GM12878 (cell line): Measurements from ENCODE around the gene FSHB. TPM values are rescaled to one million over a fixed set of nuclear protein-coding genes. Genes with fewer than 3 reads are reported as not detected.
A peak's percentile ranks its signal among the peaks of the same experiment; 100 is the strongest.

Source experiments
- ATAC-seq: fragments of 200-7000 bp; cut with Tn5 transposase; 3 replicates; pipeline ENCODE4 v1.9.1; 2020; ENCODE audit warnings: mild to moderate bottlenecking, moderate library complexity
- BruUV-seq: library from RNA; stranded (reverse); fragments of 400-500 nt; replicated peaks from 2 replicates; lab custom pipeline; 2021; lab: Mats Ljungman, UMichigan
- CTCF ChIA-PET: fragments of 300-600 bp; sonication (Branson Sonifier 250); formaldehyde crosslinking; extraction: SDS; loops from one replicate; lab custom pipeline; 2021; ENCODE audit warnings: inconsistent platforms; lab: Yijun Ruan, JAX
- POLR2A ChIA-PET: fragments of 350-600 bp; formaldehyde crosslinking; extraction: SDS; loops from one replicate; lab custom pipeline; 2021; ENCODE audit warnings: inconsistent platforms; lab: Charles Lee
- RAD21 ChIA-PET: fragments of 300-600 bp; sonication (Branson Sonifier 250); formaldehyde crosslinking; loops from one replicate; lab custom pipeline; 2023; ENCODE audit warnings: antibody characterized with exemption; ENCODE audit not compliant: unreplicated experiment; lab: Charles Lee
- SMC1A ChIA-PET: fragments of 300-600 bp; sonication (Branson Sonifier 250); formaldehyde crosslinking; loops from one replicate; lab custom pipeline; 2023; ENCODE audit not compliant: unreplicated experiment, uncharacterized antibody; lab: Charles Lee
- DNase-seq: peaks from one replicate; pipeline ENCODE4 v3.0.0-alpha.2; 2011; ENCODE audit warnings: low read depth, low spot score
- FAIRE-seq: peaks from 3 replicates; lab custom pipeline; 2011; peaks lifted over from hg19 to GRCh38; lab: Jason Lieb, UNC
- H2AFZ ChIP-seq: 2 replicates; pipeline ENCODE4 v1.6.0; 2011; ENCODE audit warnings: low read depth, low read length, control low read depth; ENCODE audit not compliant: control insufficient read depth
- H3K27ac ChIP-seq: 2 replicates; pipeline ENCODE4 v1.5.1; 2011; ENCODE audit warnings: control low read depth; ENCODE audit not compliant: control insufficient read depth, insufficient read depth
- H3K27me3 ChIP-seq, 2 experiments: replicated peaks in 1 of 2; 2 replicates each; pipeline versions ENCODE4 v1.6.0 to v1.6.1; 2011; ENCODE audit warnings: low read length in 1 of 2; ENCODE audit not compliant: control insufficient read depth in 2 of 2, insufficient read depth in 2 of 2
- H3K36me3 ChIP-seq, 2 experiments: 2 replicates each; pipeline ENCODE4 v1.5.1; 2011; ENCODE audit warnings: low read length in 1 of 2; ENCODE audit not compliant: control insufficient read depth in 2 of 2, insufficient read depth in 2 of 2
- H3K4me1 ChIP-seq: 2 replicates; pipeline ENCODE4 v1.6.1; 2011; ENCODE audit warnings: mild to moderate bottlenecking, low read length, moderate library complexity, mixed read lengths; ENCODE audit not compliant: control insufficient read depth, insufficient read depth
- H3K4me2 ChIP-seq: 2 replicates; pipeline ENCODE4 v1.6.0; 2011; ENCODE audit warnings: control low read depth; ENCODE audit not compliant: control insufficient read depth, insufficient read depth
- H3K4me3 ChIP-seq: fragments of 200-600 bp; sonication (generic); 2 replicates; pipeline ENCODE4 v1.5.1; 2016
- H3K79me2 ChIP-seq: 2 replicates; pipeline ENCODE4 v1.6.0; 2011; ENCODE audit warnings: low read length; ENCODE audit not compliant: control insufficient read depth, insufficient read depth
- H3K9ac ChIP-seq: 2 replicates; pipeline ENCODE4 v1.8.0; 2011; ENCODE audit warnings: low read length, control low read depth, mixed read lengths; ENCODE audit not compliant: control insufficient read depth, insufficient read depth
- H3K9me3 ChIP-seq: replicated peaks from 3 replicates; pipeline ENCODE4 v1.5.1; 2011; ENCODE audit warnings: mild to moderate bottlenecking, low read length; ENCODE audit not compliant: control insufficient read depth, insufficient read depth
- H4K20me1 ChIP-seq: 2 replicates; pipeline ENCODE4 v1.6.0; 2011; ENCODE audit not compliant: control insufficient read depth, insufficient read depth
- CEBPZ ChIP-seq: fragments of 150-350 bp; IDR thresholded peaks from 2 replicates; pipeline ENCODE4 v1.6.1; 2016; ENCODE audit warnings: low read depth, low read length
- KAT2A ChIP-seq: conservative IDR thresholded peaks from 2 replicates; pipeline ENCODE4 v1.6.1; 2011; ENCODE audit warnings: low read depth, low read length; ENCODE audit not compliant: control insufficient read depth
- NFXL1 ChIP-seq: fragments of 450-650 bp; IDR thresholded peaks from 2 replicates; pipeline ENCODE4 v1.6.1; 2017; ENCODE audit warnings: antibody characterized with exemption, mild to moderate bottlenecking, borderline replicate concordance
- RAD21 ChIP-seq: IDR thresholded peaks from 2 replicates; pipeline ENCODE4 v1.6.1; 2011; ENCODE audit warnings: mild to moderate bottlenecking, low read depth, low read length, moderate library complexity; ENCODE audit not compliant: insufficient read depth
- RFX5 ChIP-seq: IDR thresholded peaks from 2 replicates; pipeline ENCODE4 v1.6.1; 2011; ENCODE audit warnings: low read depth, low read length, improper control_type of control experiment
- YY1 ChIP-seq: IDR thresholded peaks from 2 replicates; pipeline ENCODE4 v1.6.1; 2011; ENCODE audit warnings: low read depth, mild to moderate bottlenecking, low read length
- ZBTB11 ChIP-seq: fragments of 450-650 bp; formaldehyde crosslinking; IDR thresholded peaks from 2 replicates; pipeline ENCODE4 v1.5.0; 2022; ENCODE audit warnings: mild to moderate bottlenecking, missing genetic modification characterization
- ZNF592 ChIP-seq: fragments of 450-650 bp; IDR thresholded peaks from 2 replicates; pipeline ENCODE4 v1.6.1; 2017; ENCODE audit warnings: mild to moderate bottlenecking, moderate library complexity
- WGBS: methylation state at CpG from one replicate; pipeline ENCODE4 v1.1.6; 2016; ENCODE audit warnings: low lambda C conversion rate; ENCODE audit not compliant: insufficient replicate concordance, insufficient coverage; ENCODE audit errors: missing lambda C conversion rate; 5-methylcytosine and 5-hydroxymethylcytosine counted together
- in situ Hi-C: fragments of 300-500 bp; cut with MboI; formaldehyde crosslinking; loops from 9 replicates; pipeline ENCODE4 v1.14.3; 2018; ENCODE audit warnings: mixed read lengths
- intact Hi-C: fragments of 100-400 bp; cut with micrococcal nuclease; formaldehyde crosslinking; loops from one replicate; pipeline ENCODE4 v1.14.2; 2022; ENCODE audit not compliant: unreplicated experiment
- polyA plus RNA-seq, 11 experiments: library from polyadenylated mRNA; depleted of rRNA in 4 of 11; unstranded in 6 of 11; stranded (reverse) in 5 of 11; fragments of >200 nt; fragmentation: Nextera tagmentation in 4 of 11; fragmentation: Illumina TruSeq in 1 of 11; extraction: Ambion mirVana in 4 of 11; extraction: Trizol in 1 of 11; gene quantifications; 1 replicate in 1 of 11; 2 replicates in 10 of 11; pipeline versions ENCODE4 v1.2.1 to v1.2.3, GENCODE V29; 2011 to 2016; ENCODE audit warnings: inconsistent platforms in 2 of 11, missing spikeins in 2 of 11, low read depth in 1 of 11
- total RNA-seq, 4 experiments: library from RNA; depleted of rRNA in 3 of 4; stranded (reverse); fragments of >200 nt in 3 of 4; fragmentation: Illumina TruSeq in 1 of 4; extraction: Trizol in 1 of 4; gene quantifications; 2 replicates each; pipeline versions ENCODE4 v1.2.1 to v1.2.3, GENCODE V29; 2013 to 2021

FSHB gene
- total and polyA plus RNA-seq, 10 of the 15 experiments (the other 5 are each of a cell fraction or from before 2014, with no cell fraction given), result not detected

GRCh38 chr11:30197869-30198268 is 32.9 kb upstream of the FSHB start:
- no peak overlapping the region for H3K9ac ChIP-seq
- TF ChIP-seq ZBTB11 (CRISPR knock-in tag) (no peak), NFXL1 (no peak), RAD21 (no peak), YY1 (no peak), CEBPZ (no peak), ZNF592 (no peak), KAT2A (no peak), RFX5 (no peak)
- TF ChIP-seq, all 136 proteins: peak for 0
- Histone ChIP-seq H3K4me1 (no peaks in the 10 kb centered on the region), H2AFZ (no peak overlapping the region; the same call in 1 of the 2 replicates), H3K27ac (no peak overlapping the region), H4K20me1 (no peaks in the 10 kb centered on the region), H3K4me3 (no peak overlapping the region), H3K79me2 (no peaks in the 10 kb centered on the region), H3K4me2 (no peak overlapping the region), H3K27me3 (no peaks in the 10 kb centered on the region; a peak in 1 of 4 replicates), H3K36me3 (no peaks in the 10 kb centered on the region), H3K9me3 (no peaks in the 10 kb centered on the region; the same call in 2 of the 3 replicates)
- RAD21 ChIA-PET, result interaction anchor here (2.0 to 2.1 kb wide), 2 partner anchors 67 to 69 kb away, joined by 4 to 15 read pairs; no protein-coding TSS in a partner anchor
- in situ Hi-C loops (no loop called here), intact Hi-C loops (loop anchor here (2.0 to 5.0 kb wide), 3 partner anchors 71 to 134 kb away; no protein-coding TSS in a partner anchor)
- no peak for FAIRE-seq
- ATAC-seq, result peak; percentile 31
- SMC1A ChIA-PET, result interaction anchor here (0.6 to 2.5 kb wide), 4 partner anchors 8 to 841 kb away, joined by 3 to 16 read pairs (median 10); no protein-coding TSS in a partner anchor
- POLR2A ChIA-PET, result no interaction called here
- 53% methylated on average over 2 of the region's 2 CpGs for WGBS
- DNase-seq, result no peak
- BruUV-seq, result no TSS peak
- CTCF ChIA-PET, result interaction anchor here (1.0 to 2.6 kb wide), 6 partner anchors 10 to 136 kb away, joined by 4 to 52 read pairs (median 10); no protein-coding TSS in a partner anchor
